HepG2 (cell line): ENCODE data around the gene GMFB. TPM values are rescaled to one million over a fixed set of nuclear protein-coding genes. Genes with fewer than 3 reads are reported as not detected.

Experiments
- BORCS8-MEF2B ChIP-seq: sonication (generic); formaldehyde crosslinking; IDR thresholded peaks from 2 replicates; pipeline ENCODE4 v1.8.0; 2022; ENCODE audit warnings: mild to moderate bottlenecking, missing genetic modification reagents
- CENPX ChIP-seq: sonication (generic); formaldehyde crosslinking; IDR thresholded peaks from 2 replicates; pipeline ENCODE4 v1.9.0; 2021; ENCODE audit warnings: mild to moderate bottlenecking, missing genetic modification reagents, moderate library complexity
- KDM2A ChIP-seq: sonication (generic); formaldehyde crosslinking; IDR thresholded peaks from 2 replicates; pipeline ENCODE4 v1.4.0; 2020; ENCODE audit warnings: low read depth, missing genetic modification reagents, borderline replicate concordance
- MAF1 ChIP-seq: sonication (generic); formaldehyde crosslinking; IDR thresholded peaks from 2 replicates; pipeline ENCODE4 v1.5.0; 2020; ENCODE audit warnings: missing genetic modification reagents, borderline replicate concordance
- NONO ChIP-seq, 2 experiments: fragments of 450-650 bp in 1 of 2; sonication (generic) in 1 of 2; formaldehyde crosslinking in 1 of 2; IDR thresholded peaks in 1 of 2; conservative IDR thresholded peaks in 1 of 2; 2 replicates each; pipeline versions ENCODE4 v1.6.1 to v1.8.0; 2017 to 2022; ENCODE audit warnings: mild to moderate bottlenecking in 1 of 2, missing genetic modification reagents in 1 of 2, moderate library complexity in 1 of 2
- NRL ChIP-seq: sonication (generic); formaldehyde crosslinking; IDR thresholded peaks from 2 replicates; pipeline ENCODE4 v1.5.0; 2020; ENCODE audit warnings: missing genetic modification reagents, mild to moderate bottlenecking, moderate library complexity, borderline replicate concordance
- PHF20 ChIP-seq: sonication (generic); formaldehyde crosslinking; IDR thresholded peaks from 2 replicates; pipeline ENCODE4 v1.5.0; 2020; ENCODE audit warnings: mild to moderate bottlenecking, missing genetic modification reagents
- SIX1 ChIP-seq: sonication (generic); formaldehyde crosslinking; IDR thresholded peaks from 2 replicates; pipeline ENCODE4 v1.4.0; 2020; ENCODE audit warnings: missing genetic modification reagents, borderline replicate concordance
- SMYD3 ChIP-seq: sonication (generic); formaldehyde crosslinking; IDR thresholded peaks from 2 replicates; pipeline ENCODE4 v1.8.1; 2023; ENCODE audit warnings: mild to moderate bottlenecking, missing genetic modification reagents
- TOE1 ChIP-seq: sonication (generic); formaldehyde crosslinking; IDR thresholded peaks from 2 replicates; pipeline ENCODE4 v1.4.0; 2020; ENCODE audit warnings: mild to moderate bottlenecking, missing genetic modification reagents
- TSC22D2 ChIP-seq: sonication (generic); formaldehyde crosslinking; IDR thresholded peaks from 2 replicates; pipeline ENCODE4 v1.5.1; 2020; ENCODE audit warnings: missing genetic modification reagents, mild to moderate bottlenecking, borderline replicate concordance
- ZFP36 ChIP-seq: fragments of 150-350 bp; IDR thresholded peaks from 2 replicates; pipeline ENCODE4 v1.6.1; 2018; ENCODE audit warnings: borderline replicate concordance, low read length, low read depth; ENCODE audit not compliant: partially characterized antibody
- ZNF143 ChIP-seq: sonication (generic); formaldehyde crosslinking; IDR thresholded peaks from 2 replicates; pipeline ENCODE4 v1.4.0; 2020; ENCODE audit warnings: missing genetic modification reagents
- ZNF17 ChIP-seq: sonication (generic); formaldehyde crosslinking; IDR thresholded peaks from 2 replicates; pipeline ENCODE4 v1.5.0; 2020; ENCODE audit warnings: mild to moderate bottlenecking, missing genetic modification reagents
- ZNF207 ChIP-seq: fragments of 450-650 bp; IDR thresholded peaks from 2 replicates; pipeline ENCODE4 v1.6.1; 2016; ENCODE audit warnings: antibody characterized with exemption, borderline replicate concordance
- ZNF274 ChIP-seq: sonication (generic); formaldehyde crosslinking; IDR thresholded peaks from 2 replicates; pipeline ENCODE4 v1.5.1; 2020; ENCODE audit warnings: mild to moderate bottlenecking, missing genetic modification reagents
- ZNF292 ChIP-seq: sonication (generic); formaldehyde crosslinking; IDR thresholded peaks from 2 replicates; pipeline ENCODE4 v1.8.1; 2022; ENCODE audit warnings: mild to moderate bottlenecking, low read depth, missing genetic modification reagents, borderline replicate concordance
- ZNF777 ChIP-seq: sonication (generic); formaldehyde crosslinking; IDR thresholded peaks from 2 replicates; pipeline ENCODE4 v1.4.0; 2020; ENCODE audit warnings: missing genetic modification reagents
- polyA plus RNA-seq, 8 experiments: library from polyadenylated mRNA; depleted of rRNA in 3 of 8; stranded (reverse) in 7 of 8; unstranded in 1 of 8; fragments of >200 nt; fragmentation: Illumina TruSeq in 4 of 8; extraction: Trizol in 4 of 8; gene quantifications; 2 replicates each; pipeline versions ENCODE4 v1.2.1 to v1.2.3, GENCODE V29; 2011 to 2016; ENCODE audit warnings: low read depth in 4 of 8, missing spikeins in 1 of 8, mixed read lengths in 1 of 8; ENCODE audit not compliant: insufficient read depth in 1 of 8
- total RNA-seq, 5 experiments: library from RNA; depleted of rRNA; stranded (reverse); fragments of >200 nt; fragmentation: Illumina TruSeq; extraction: Trizol; gene quantifications; 2 replicates each; pipeline ENCODE4 v1.2.3, GENCODE V29; 2016; ENCODE audit warnings: low read depth in 1 of 5
- TF ChIP-seq, protein P1 (sequence below): IDR thresholded peaks from 2 replicates; pipeline ENCODE4 v1.6.1; 2016; ENCODE audit warnings: low read depth
- TF ChIP-seq, protein P2 (sequence below): sonication (generic); formaldehyde crosslinking; IDR thresholded peaks from 2 replicates; pipeline ENCODE4 v1.5.0; 2020; ENCODE audit warnings: mild to moderate bottlenecking, missing genetic modification reagents
- TF ChIP-seq, protein P3 (sequence below): sonication (generic); formaldehyde crosslinking; IDR thresholded peaks from 2 replicates; pipeline ENCODE4 v1.4.0; 2020; ENCODE audit warnings: missing genetic modification reagents
- TF ChIP-seq, protein P4 (sequence below): IDR thresholded peaks from 2 replicates; pipeline ENCODE4 v1.6.1; 2016; ENCODE audit warnings: missing compliant biosample characterization, missing genetic modification reagents, borderline replicate concordance

The GMFB gene
- total and polyA plus RNA-seq, 2 of the 13 experiments (the other 11 are each of a cell fraction or from before 2014, with no cell fraction given): 17.3 to 68.2 TPM

DNA sequence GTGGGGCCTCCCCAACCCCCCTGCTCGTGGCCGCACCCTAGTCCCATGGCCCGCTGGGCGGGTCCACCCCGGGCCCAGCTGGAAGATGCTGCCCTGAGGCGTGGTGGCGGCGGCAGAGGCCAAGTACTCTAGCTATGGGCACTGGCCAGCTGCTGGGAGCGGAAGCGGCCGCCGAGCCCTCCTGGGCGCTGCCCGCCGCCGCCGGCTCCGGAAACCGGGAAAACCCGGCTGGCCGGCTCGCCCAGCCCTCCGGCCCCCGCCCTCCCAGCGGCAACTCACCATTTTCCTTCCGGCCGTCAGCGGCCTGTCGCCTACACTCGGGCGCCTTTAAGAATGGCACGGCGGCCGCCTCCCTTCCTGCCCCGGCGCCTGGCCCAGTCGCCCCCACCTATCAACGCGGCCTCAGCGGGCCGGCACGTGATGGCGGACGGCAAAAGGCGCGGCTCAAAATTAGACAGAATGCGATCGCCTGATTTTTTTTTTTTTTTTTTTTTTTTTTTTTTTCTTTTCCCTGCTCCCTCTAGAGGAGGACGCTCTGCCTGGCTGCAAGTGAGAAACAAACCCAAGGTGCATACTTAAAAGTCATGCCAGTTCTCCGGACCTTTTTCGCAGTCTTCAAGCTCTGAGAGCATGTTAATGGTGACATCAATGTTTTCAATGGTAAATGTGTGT, at the start of gene GMFB (continued):
- no peak for TF ChIP-seq ZFP36
- no peak for TF ChIP-seq ZNF207
- no peak; the same call in 1 of the 2 replicates for TF ChIP-seq NRL
- TF ChIP-seq ZNF17: no peak
- no peak for TF ChIP-seq MAF1 (CRISPR knock-in tag)
- TF ChIP-seq, protein P1, sequence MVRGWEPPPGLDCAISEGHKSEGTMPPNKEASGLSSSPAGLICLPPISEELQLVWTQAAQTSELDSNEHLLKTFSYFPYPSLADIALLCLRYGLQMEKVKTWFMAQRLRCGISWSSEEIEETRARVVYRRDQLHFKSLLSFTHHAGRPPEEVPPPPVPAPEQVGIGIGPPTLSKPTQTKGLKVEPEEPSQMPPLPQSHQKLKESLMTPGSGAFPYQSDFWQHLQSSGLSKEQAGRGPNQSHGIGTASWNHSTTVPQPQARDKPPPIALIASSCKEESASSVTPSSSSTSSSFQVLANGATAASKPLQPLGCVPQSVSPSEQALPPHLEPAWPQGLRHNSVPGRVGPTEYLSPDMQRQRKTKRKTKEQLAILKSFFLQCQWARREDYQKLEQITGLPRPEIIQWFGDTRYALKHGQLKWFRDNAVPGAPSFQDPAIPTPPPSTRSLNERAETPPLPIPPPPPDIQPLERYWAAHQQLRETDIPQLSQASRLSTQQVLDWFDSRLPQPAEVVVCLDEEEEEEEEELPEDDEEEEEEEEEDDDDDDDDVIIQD: 0 out of 2 replicates have a peak, but pooled peaks have one; percentile 25
- TF ChIP-seq, protein P2, sequence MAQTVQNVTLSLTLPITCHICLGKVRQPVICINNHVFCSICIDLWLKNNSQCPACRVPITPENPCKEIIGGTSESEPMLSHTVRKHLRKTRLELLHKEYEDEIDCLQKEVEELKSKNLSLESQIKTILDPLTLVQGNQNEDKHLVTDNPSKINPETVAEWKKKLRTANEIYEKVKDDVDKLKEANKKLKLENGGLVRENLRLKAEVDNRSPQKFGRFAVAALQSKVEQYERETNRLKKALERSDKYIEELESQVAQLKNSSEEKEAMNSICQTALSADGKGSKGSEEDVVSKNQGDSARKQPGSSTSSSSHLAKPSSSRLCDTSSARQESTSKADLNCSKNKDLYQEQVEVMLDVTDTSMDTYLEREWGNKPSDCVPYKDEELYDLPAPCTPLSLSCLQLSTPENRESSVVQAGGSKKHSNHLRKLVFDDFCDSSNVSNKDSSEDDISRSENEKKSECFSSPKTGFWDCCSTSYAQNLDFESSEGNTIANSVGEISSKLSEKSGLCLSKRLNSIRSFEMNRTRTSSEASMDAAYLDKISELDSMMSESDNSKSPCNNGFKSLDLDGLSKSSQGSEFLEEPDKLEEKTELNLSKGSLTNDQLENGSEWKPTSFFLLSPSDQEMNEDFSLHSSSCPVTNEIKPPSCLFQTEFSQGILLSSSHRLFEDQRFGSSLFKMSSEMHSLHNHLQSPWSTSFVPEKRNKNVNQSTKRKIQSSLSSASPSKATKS (CRISPR knock-in tag): no peak
- TF ChIP-seq SIX1 (CRISPR knock-in tag): no peak
- TF ChIP-seq SMYD3 (CRISPR knock-in tag): no peak
- no peak for TF ChIP-seq ZNF292
- TF ChIP-seq ZNF143 (CRISPR knock-in tag): peak; percentile 61
- TF ChIP-seq TSC22D2 (CRISPR knock-in tag): no peak
- no peak for TF ChIP-seq NONO (IDR thresholded peaks at IDR 0.05)
- TF ChIP-seq NONO (CRISPR knock-in tag; conservative IDR thresholded peaks at IDR 0.05): peak; percentile 84
- TF ChIP-seq, protein P3, sequence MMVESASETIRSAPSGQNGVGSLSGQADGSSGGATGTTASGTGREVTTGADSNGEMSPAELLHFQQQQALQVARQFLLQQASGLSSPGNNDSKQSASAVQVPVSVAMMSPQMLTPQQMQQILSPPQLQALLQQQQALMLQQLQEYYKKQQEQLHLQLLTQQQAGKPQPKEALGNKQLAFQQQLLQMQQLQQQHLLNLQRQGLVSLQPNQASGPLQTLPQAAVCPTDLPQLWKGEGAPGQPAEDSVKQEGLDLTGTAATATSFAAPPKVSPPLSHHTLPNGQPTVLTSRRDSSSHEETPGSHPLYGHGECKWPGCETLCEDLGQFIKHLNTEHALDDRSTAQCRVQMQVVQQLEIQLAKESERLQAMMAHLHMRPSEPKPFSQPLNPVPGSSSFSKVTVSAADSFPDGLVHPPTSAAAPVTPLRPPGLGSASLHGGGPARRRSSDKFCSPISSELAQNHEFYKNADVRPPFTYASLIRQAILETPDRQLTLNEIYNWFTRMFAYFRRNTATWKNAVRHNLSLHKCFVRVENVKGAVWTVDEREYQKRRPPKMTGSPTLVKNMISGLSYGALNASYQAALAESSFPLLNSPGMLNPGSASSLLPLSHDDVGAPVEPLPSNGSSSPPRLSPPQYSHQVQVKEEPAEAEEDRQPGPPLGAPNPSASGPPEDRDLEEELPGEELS (CRISPR knock-in tag): peak; percentile 44; the same call in 1 of the 2 replicates
- no peak for TF ChIP-seq CENPX
- peak; percentile 77; the same call in 1 of the 2 replicates for TF ChIP-seq BORCS8-MEF2B (CRISPR knock-in tag)
- no peak for TF ChIP-seq TOE1
- TF ChIP-seq KDM2A (CRISPR knock-in tag): peak; percentile 63; the same call in 1 of the 2 replicates
- TF ChIP-seq PHF20 (CRISPR knock-in tag): peak; percentile 75
- peak; percentile 51; the same call in 1 of the 2 replicates for TF ChIP-seq ZNF274
- no peak; the same call in none of the 2 replicates for TF ChIP-seq ZNF777 (CRISPR knock-in tag)
- TF ChIP-seq, protein P4, sequence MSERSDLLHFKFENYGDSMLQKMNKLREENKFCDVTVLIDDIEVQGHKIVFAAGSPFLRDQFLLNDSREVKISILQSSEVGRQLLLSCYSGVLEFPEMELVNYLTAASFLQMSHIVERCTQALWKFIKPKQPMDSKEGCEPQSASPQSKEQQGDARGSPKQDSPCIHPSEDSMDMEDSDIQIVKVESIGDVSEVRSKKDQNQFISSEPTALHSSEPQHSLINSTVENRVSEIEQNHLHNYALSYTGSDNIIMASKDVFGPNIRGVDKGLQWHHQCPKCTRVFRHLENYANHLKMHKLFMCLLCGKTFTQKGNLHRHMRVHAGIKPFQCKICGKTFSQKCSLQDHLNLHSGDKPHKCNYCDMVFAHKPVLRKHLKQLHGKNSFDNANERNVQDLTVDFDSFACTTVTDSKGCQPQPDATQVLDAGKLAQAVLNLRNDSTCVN (CRISPR knock-in tag): no peak
